ENCODE results near the gene TIMM50. TPM values are rescaled to one million over a fixed set of nuclear protein-coding genes. Genes with fewer than 3 reads are reported as not detected.

Gene TIMM50
- total RNA-seq, 4 donors from 2014 or later, result 21.7 to 54.0 (median 33.5) TPM

DNA sequence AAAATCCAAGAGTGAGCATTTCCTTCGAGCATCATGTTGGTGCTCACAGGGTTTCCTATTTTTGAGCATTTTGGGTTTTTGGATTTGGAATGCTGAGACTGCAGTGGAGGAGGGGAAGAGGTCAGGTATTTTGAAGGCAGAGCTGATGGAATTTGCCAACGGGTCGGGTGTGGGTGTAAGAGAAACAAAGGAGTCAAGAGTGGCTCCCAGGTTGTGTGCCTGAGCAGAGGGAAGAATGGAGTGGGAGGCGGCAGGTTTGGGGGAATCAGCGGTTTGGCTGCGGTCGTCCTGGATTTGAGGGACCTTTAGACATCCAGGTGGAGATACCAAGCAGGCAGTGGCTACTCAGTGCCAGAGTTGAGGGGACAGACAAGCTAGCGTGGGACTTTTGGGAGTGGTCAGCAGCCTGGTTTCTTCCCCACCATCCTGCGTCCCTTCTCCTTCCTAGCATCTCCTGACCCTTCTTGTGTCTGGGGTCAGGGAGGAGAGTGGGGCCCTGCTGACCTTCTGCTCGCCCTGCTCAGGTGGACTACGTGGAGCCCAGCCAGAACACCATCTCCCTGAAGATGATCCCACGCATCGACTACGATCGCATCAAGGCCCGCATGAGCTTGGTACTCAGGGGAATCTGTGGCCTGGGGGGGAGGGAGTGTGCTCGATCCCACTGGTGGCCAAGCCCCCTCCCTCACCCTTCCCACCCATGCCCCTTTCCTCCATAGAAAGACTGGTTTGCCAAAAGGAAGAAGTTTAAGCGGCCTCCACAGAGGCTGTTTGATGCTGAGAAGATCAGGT lies 14.5 kb upstream of the TIMM50 start:
- Histone ChIP-seq H3K27ac (no peak overlapping the region), H3K36me3 (peaks cover 0 to 69% (median 35%) of the 10 kb centered on the region in 4 donors), H3K9me3 (no peaks in the 10 kb centered on the region), H3K27me3 (no peaks in the 10 kb centered on the region), H3K4me1 (no peaks in the 10 kb centered on the region), H3K4me3 (no peak overlapping the region)
- intact Hi-C loops (cut with DNase I; ENCODE audit: low total_unique reads), result no loop called here
- in situ Hi-C loops (cut with MboI; ENCODE audit: low pct_ligation_motif_present in 1 of 4, low pct_unique_long_range_greater_than_20kb in 1 of 4, low sequenced_read_pairs in 3 of 4), result no loop called here
- no peak for DNase-seq
- TF ChIP-seq EP300 (IDR thresholded peaks at IDR 0.05; ENCODE audit: low read depth), result no peak
- no peak for TF ChIP-seq POLR2A (IDR thresholded peaks at IDR 0.05)
- TF ChIP-seq, protein P1, sequence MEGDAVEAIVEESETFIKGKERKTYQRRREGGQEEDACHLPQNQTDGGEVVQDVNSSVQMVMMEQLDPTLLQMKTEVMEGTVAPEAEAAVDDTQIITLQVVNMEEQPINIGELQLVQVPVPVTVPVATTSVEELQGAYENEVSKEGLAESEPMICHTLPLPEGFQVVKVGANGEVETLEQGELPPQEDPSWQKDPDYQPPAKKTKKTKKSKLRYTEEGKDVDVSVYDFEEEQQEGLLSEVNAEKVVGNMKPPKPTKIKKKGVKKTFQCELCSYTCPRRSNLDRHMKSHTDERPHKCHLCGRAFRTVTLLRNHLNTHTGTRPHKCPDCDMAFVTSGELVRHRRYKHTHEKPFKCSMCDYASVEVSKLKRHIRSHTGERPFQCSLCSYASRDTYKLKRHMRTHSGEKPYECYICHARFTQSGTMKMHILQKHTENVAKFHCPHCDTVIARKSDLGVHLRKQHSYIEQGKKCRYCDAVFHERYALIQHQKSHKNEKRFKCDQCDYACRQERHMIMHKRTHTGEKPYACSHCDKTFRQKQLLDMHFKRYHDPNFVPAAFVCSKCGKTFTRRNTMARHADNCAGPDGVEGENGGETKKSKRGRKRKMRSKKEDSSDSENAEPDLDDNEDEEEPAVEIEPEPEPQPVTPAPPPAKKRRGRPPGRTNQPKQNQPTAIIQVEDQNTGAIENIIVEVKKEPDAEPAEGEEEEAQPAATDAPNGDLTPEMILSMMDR (IDR thresholded peaks at IDR 0.05), result no peak
- no peak for TF ChIP-seq POLR2AphosphoS5 (IDR thresholded peaks at IDR 0.05)
- 91 to 96% methylated on average over 10 to 18 of the region's 18 CpGs for WGBS, 2 donors (ENCODE audit: low coverage in 1 of 2)

DNA sequence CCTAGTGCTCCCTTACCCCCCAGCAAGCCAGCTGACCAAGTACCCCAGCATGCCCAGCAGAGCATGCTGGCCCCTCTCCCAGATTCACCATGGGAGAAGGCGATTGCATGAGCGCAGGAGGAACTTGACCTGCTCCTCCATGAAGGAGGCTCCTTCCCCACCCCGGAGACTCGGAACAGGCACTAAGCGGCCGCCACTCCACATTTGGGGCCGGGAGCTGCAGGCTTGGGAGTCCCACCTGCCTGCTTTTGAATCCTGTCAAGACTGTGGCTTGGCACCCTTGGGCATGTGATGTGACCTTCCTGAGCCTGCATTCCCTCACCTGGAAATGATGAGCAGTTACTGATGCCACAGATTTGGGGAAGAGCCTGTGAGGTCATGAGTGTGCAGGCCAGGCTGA lies 12.7 kb upstream of the TIMM50 start:
- Histone ChIP-seq H3K9me3 (no peaks in the 10 kb centered on the region), H3K36me3 (peaks cover 0 to 87% (median 44%) of the 10 kb centered on the region in 4 donors), H3K4me1 (no peaks in the 10 kb centered on the region), H3K4me3 (no peak overlapping the region), H3K27ac (no peak overlapping the region), H3K27me3 (no peaks in the 10 kb centered on the region)
- no peak for DNase-seq
- intact Hi-C loops (cut with DNase I; ENCODE audit: low total_unique reads) (no loop called here), in situ Hi-C loops (cut with MboI; ENCODE audit: low pct_ligation_motif_present in 1 of 4, low pct_unique_long_range_greater_than_20kb in 1 of 4, low sequenced_read_pairs in 3 of 4) (no loop called here)
- WGBS, 2 donors (ENCODE audit: low coverage in 1 of 2), result 88 to 100% methylated on average over 3 to 4 of the region's 7 CpGs
- TF ChIP-seq POLR2A (IDR thresholded peaks at IDR 0.05) (no peak), EP300 (IDR thresholded peaks at IDR 0.05; ENCODE audit: low read depth) (no peak), POLR2AphosphoS5 (IDR thresholded peaks at IDR 0.05) (no peak)
- TF ChIP-seq, protein P1 (IDR thresholded peaks at IDR 0.05), result no peak

DNA sequence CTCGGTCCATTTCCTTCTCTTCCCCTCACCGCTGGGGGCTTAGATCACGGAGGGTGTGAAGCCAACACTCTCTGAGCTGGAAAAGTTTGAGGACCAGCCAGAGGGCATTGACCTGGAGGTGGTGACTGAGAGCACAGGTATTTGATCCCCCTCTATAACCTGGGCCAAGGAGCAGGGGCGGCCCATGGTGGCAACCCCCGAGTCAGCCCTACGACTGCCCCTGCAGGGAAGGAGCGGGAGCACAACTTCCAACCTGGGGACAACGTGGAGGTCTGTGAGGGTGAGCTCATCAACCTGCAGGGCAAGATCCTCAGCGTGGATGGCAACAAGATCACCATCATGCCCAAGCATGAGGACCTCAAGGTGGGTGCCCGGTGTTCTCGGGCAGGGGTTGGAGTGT lies 11.6 kb upstream of the TIMM50 start:
- TF ChIP-seq EP300 (IDR thresholded peaks at IDR 0.05; ENCODE audit: low read depth), result no peak
- no peak for TF ChIP-seq POLR2AphosphoS5 (IDR thresholded peaks at IDR 0.05)
- TF ChIP-seq, protein P1 (IDR thresholded peaks at IDR 0.05), result no peak
- no peak for TF ChIP-seq POLR2A (IDR thresholded peaks at IDR 0.05)
- no peak overlapping the region for H3K27ac ChIP-seq
- in situ Hi-C loops (cut with MboI; ENCODE audit: low pct_ligation_motif_present in 1 of 4, low pct_unique_long_range_greater_than_20kb in 1 of 4, low sequenced_read_pairs in 3 of 4) (no loop called here), intact Hi-C loops (cut with DNase I; ENCODE audit: low total_unique reads) (no loop called here)
- H3K9me3 ChIP-seq, result no peaks in the 10 kb centered on the region
- H3K4me1 ChIP-seq, result no peaks in the 10 kb centered on the region
- no peak overlapping the region for H3K4me3 ChIP-seq
- no peak for DNase-seq
- peaks cover 0 to 88% (median 42%) of the 10 kb centered on the region in 4 donors for H3K36me3 ChIP-seq
- no peaks in the 10 kb centered on the region for H3K27me3 ChIP-seq
- WGBS, 2 donors (ENCODE audit: low coverage in 1 of 2), result 92% methylated on average over 11 of the region's 11 CpGs; no CpG with 5 or more reads in 1 of the 2 donors

DNA sequence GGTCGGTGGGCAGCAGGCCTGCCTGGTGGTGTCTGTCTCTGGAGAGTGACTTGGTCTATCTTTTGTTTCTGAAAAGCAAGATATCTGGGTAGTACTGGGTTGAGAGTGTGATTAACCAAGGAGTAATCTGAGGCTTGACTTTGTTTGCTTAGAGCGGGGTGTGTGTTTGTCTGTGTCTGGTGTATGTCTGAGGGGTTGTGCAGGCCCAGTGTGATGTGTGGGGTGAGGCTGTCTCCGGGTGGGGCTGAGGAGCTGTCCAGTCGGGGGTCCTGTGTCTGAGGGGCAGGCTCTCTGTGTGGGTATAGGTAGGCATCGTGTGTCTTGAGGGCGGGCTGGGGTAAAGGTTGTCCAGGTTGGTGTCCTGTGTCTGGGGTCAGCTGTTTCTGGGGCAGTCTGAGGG lies 11.1 kb upstream of the TIMM50 start:
- Histone ChIP-seq H3K36me3 (peaks cover 0 to 86% (median 39%) of the 10 kb centered on the region in 4 donors), H3K9me3 (no peaks in the 10 kb centered on the region), H3K4me1 (no peaks in the 10 kb centered on the region), H3K4me3 (no peak overlapping the region), H3K27ac (no peak overlapping the region), H3K27me3 (no peaks in the 10 kb centered on the region)
- TF ChIP-seq, protein P1 (IDR thresholded peaks at IDR 0.05), result no peak
- TF ChIP-seq EP300 (IDR thresholded peaks at IDR 0.05; ENCODE audit: low read depth), result no peak
- no peak for TF ChIP-seq POLR2AphosphoS5 (IDR thresholded peaks at IDR 0.05)
- TF ChIP-seq POLR2A (IDR thresholded peaks at IDR 0.05), result no peak
- DNase-seq, result no peak
- in situ Hi-C loops (cut with MboI; ENCODE audit: low pct_ligation_motif_present in 1 of 4, low pct_unique_long_range_greater_than_20kb in 1 of 4, low sequenced_read_pairs in 3 of 4), result no loop called here
- 81% methylated on average over 6 of the region's 6 CpGs; no CpG with 5 or more reads in 1 of the 2 donors for WGBS, 2 donors (ENCODE audit: low coverage in 1 of 2)
- intact Hi-C loops (cut with DNase I; ENCODE audit: low total_unique reads), result no loop called here
